GM13977 (cell line): ENCODE results near the gene MARCO.

Experiments
- DNase-seq: peaks from one replicate; pipeline ENCODE4 v3.0.0; 2012; ENCODE audit warnings: low spot score
- CTCF ChIP-seq: IDR thresholded peaks from 2 replicates; pipeline ENCODE4 v1.5.1; 2012; ENCODE audit warnings: mild to moderate bottlenecking, control low read depth; ENCODE audit not compliant: insufficient read depth; ENCODE audit errors: extremely low read depth, missing control alignments
- in situ Hi-C: fragments of 300-500 bp; cut with MboI; formaldehyde crosslinking; loops from one replicate; pipeline ENCODE4 v1.12.0; 2022; ENCODE audit warnings: low sequenced_read_pairs, low pct_unique_long_range_greater_than_20kb, mixed read lengths, inconsistent platforms; ENCODE audit not compliant: unreplicated experiment

MARCO gene

GRCh38 chr2:118913803-118914645 is 28.0 kb upstream of the MARCO start:
- in situ Hi-C loops, result no loop called here
- no peak for DNase-seq
- no peak for TF ChIP-seq CTCF

GRCh38 chr2:118914721-118915453 is 27.1 kb upstream of the MARCO start:
- no peak for DNase-seq
- no peak for TF ChIP-seq CTCF
- in situ Hi-C loops, result no loop called here

GRCh38 chr2:118918017-118918416 is 24.0 kb upstream of the MARCO start:
- in situ Hi-C loops, result no loop called here
- no peak for DNase-seq
- TF ChIP-seq CTCF, result no peak

GRCh38 chr2:118921646-118922045 is 20.3 kb upstream of the MARCO start:
- DNase-seq, result no peak
- TF ChIP-seq CTCF, result no peak
- in situ Hi-C loops, result no loop called here

GRCh38 chr2:118922254-118922653 is 19.7 kb upstream of the MARCO start:
- in situ Hi-C loops, result no loop called here
- TF ChIP-seq CTCF, result no peak
- DNase-seq, result no peak

GRCh38 chr2:118923371-118923770 is 18.6 kb upstream of the MARCO start:
- DNase-seq, result no peak
- in situ Hi-C loops, result no loop called here
- TF ChIP-seq CTCF, result no peak
